GM10266 (cell line): ENCODE results near the gene RSRC1.

Experiments
- DNase-seq: peaks from one replicate; pipeline ENCODE4 v3.0.0; 2012; ENCODE audit errors: extremely low spot score
- CTCF ChIP-seq: IDR thresholded peaks from 2 replicates; pipeline ENCODE4 v1.5.1; 2012; ENCODE audit warnings: mild to moderate bottlenecking, low read depth; ENCODE audit not compliant: control insufficient read depth, insufficient read depth; ENCODE audit errors: missing control alignments

The RSRC1 gene

GRCh38 chr3:158350971-158351370, 241.1 kb downstream of the RSRC1 start:
- no peak for DNase-seq
- no peak for TF ChIP-seq CTCF

- no peak for DNase-seq
- no peak for TF ChIP-seq CTCF
Observed at GRCh38 chr3:158352551-158352950, 242.7 kb downstream of the RSRC1 start.

GRCh38 chr3:158354713-158355112, 244.8 kb downstream of the RSRC1 start:
- no peak for DNase-seq
- TF ChIP-seq CTCF: no peak

GRCh38 chr3:158355623-158356588, 246.0 kb downstream of the RSRC1 start:
- TF ChIP-seq CTCF: no peak
- DNase-seq: peak; percentile 10

GRCh38 chr3:158359339-158359738, 249.4 kb downstream of the RSRC1 start:
- DNase-seq: no peak
- TF ChIP-seq CTCF: no peak

- no peak for DNase-seq
- TF ChIP-seq CTCF: no peak
Observed at GRCh38 chr3:158360756-158361448, 251.0 kb downstream of the RSRC1 start.

- DNase-seq: no peak
- TF ChIP-seq CTCF: no peak
Observed at GRCh38 chr3:158368271-158368670, 258.4 kb downstream of the RSRC1 start.
